Fibroblast of villous mesenchyme (primary cell): ENCODE results near the gene CLK4. TPM values are rescaled to one million over a fixed set of nuclear protein-coding genes. Genes with fewer than 3 reads are reported as not detected.

Source experiments
- DNase-seq: peaks from one replicate; pipeline ENCODE4 v3.0.0-alpha.2; 2010; ENCODE audit warnings: low read depth
- H3K4me3 ChIP-seq: 2 replicates; pipeline ENCODE4 v1.5.1; 2011; ENCODE audit warnings: low read depth, mild to moderate bottlenecking, low read length
- CTCF ChIP-seq: IDR thresholded peaks from 2 replicates; pipeline ENCODE4 v1.5.1; 2012; ENCODE audit warnings: low read depth, mild to moderate bottlenecking, low read length; ENCODE audit not compliant: insufficient read depth
- total RNA-seq: library from RNA; depleted of rRNA; stranded (reverse); fragments of >200 nt; gene quantifications from 2 replicates; pipeline ENCODE4 v1.2.3, GENCODE V29; 2012

CLK4 gene
- total RNA-seq, 1 donor = 26.3 TPM

GRCh38 chr5:178581621-178582020 lies 45.2 kb downstream of the CLK4 start:
- DNase-seq = no peak
- H3K4me3 ChIP-seq = no peak overlapping the region
- no peak for TF ChIP-seq CTCF

GRCh38 chr5:178580271-178580955 lies 46.4 kb downstream of the CLK4 start:
- DNase-seq = no peak
- no peak overlapping the region for H3K4me3 ChIP-seq
- no peak for TF ChIP-seq CTCF

GRCh38 chr5:178577944-178578343 lies 48.9 kb downstream of the CLK4 start:
- no peak for TF ChIP-seq CTCF
- no peak for DNase-seq
- no peak overlapping the region for H3K4me3 ChIP-seq

GRCh38 chr5:178577376-178577839 lies 49.4 kb downstream of the CLK4 start:
- no peak overlapping the region for H3K4me3 ChIP-seq
- no peak for TF ChIP-seq CTCF
- no peak for DNase-seq

- TF ChIP-seq CTCF = no peak
- no peak for DNase-seq
- H3K4me3 ChIP-seq = no peak overlapping the region
Observed at GRCh38 chr5:178576591-178577351, 50.1 kb downstream of the CLK4 start.

GRCh38 chr5:178573216-178573615 lies 53.6 kb downstream of the CLK4 start:
- no peak for DNase-seq
- H3K4me3 ChIP-seq = no peak overlapping the region
- TF ChIP-seq CTCF = no peak
